ENCODE data around the gene CMC2.

Gene CMC2

GRCh38 chr16:80985611-80986010 is 21.1 kb downstream of the CMC2 start:
- no peak for DNase-seq (ENCODE audit: low read depth, low spot score)
- TF ChIP-seq ZNF274 (IDR thresholded peaks at IDR 0.05; ENCODE audit: low read depth, low read length) (no peak), YY1 (IDR thresholded peaks at IDR 0.05; ENCODE audit: insufficient read depth, insufficient read length) (no peak), SUZ12 (IDR thresholded peaks at IDR 0.05; ENCODE audit: extremely low read depth, insufficient read depth, insufficient read length) (no peak)
- H3K4me3 ChIP-seq (ENCODE audit: insufficient read length, low read depth): no peak overlapping the region
- H3K36me3 ChIP-seq (ENCODE audit: insufficient read depth, insufficient read length, low read length): peaks cover 3% of the 10 kb centered on the region
- H3K9me3 ChIP-seq (ENCODE audit: insufficient read depth, low read length): no peaks in the 10 kb centered on the region
- H3K9ac ChIP-seq (ENCODE audit: insufficient read length, low read depth): no peak overlapping the region
- H3K4me1 ChIP-seq (ENCODE audit: insufficient read depth, insufficient read length): no peaks in the 10 kb centered on the region
- H3K27me3 ChIP-seq (ENCODE audit: insufficient read depth, insufficient read length): no peaks in the 10 kb centered on the region

GRCh38 chr16:80984124-80984892 is 22.4 kb downstream of the CMC2 start:
- no peak overlapping the region for H3K4me3 ChIP-seq (ENCODE audit: insufficient read length, low read depth)
- H3K4me1 ChIP-seq (ENCODE audit: insufficient read depth, insufficient read length): no peaks in the 10 kb centered on the region
- H3K27me3 ChIP-seq (ENCODE audit: insufficient read depth, insufficient read length): no peaks in the 10 kb centered on the region
- DNase-seq (ENCODE audit: low read depth, low spot score): no peak
- no peaks in the 10 kb centered on the region for H3K9me3 ChIP-seq (ENCODE audit: insufficient read depth, low read length)
- TF ChIP-seq YY1 (IDR thresholded peaks at IDR 0.05; ENCODE audit: insufficient read depth, insufficient read length) (no peak), SUZ12 (IDR thresholded peaks at IDR 0.05; ENCODE audit: extremely low read depth, insufficient read depth, insufficient read length) (no peak), ZNF274 (IDR thresholded peaks at IDR 0.05; ENCODE audit: low read depth, low read length) (no peak)
- H3K9ac ChIP-seq (ENCODE audit: insufficient read length, low read depth): no peak overlapping the region
- H3K36me3 ChIP-seq (ENCODE audit: insufficient read depth, insufficient read length, low read length): peaks cover 10% of the 10 kb centered on the region

DNA sequence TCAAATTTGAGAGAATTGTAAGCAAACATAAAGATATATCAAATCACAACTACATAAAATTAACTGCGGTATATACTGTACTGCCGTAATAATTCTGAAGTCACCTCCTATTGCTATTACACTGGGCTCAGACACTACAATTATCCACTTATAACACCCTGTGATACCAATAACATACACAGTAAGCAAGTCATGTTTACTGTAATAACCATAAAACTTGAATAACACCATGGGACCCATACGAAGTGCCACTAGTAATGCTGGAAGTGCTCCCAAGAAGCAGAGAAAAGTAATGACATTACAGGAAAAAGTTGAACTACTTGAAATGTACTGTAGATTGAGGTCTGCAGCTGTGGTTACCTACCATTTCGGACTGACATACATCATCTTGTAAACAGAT is 24.0 kb downstream of the CMC2 start:
- no peak overlapping the region for H3K4me3 ChIP-seq (ENCODE audit: insufficient read length, low read depth)
- no peaks in the 10 kb centered on the region for H3K27me3 ChIP-seq (ENCODE audit: insufficient read depth, insufficient read length)
- no peak for TF ChIP-seq SUZ12 (IDR thresholded peaks at IDR 0.05; ENCODE audit: extremely low read depth, insufficient read depth, insufficient read length)
- no peak for TF ChIP-seq YY1 (IDR thresholded peaks at IDR 0.05; ENCODE audit: insufficient read depth, insufficient read length)
- no peak for TF ChIP-seq ZNF274 (IDR thresholded peaks at IDR 0.05; ENCODE audit: low read depth, low read length)
- H3K9ac ChIP-seq (ENCODE audit: insufficient read length, low read depth): no peak overlapping the region
- no peaks in the 10 kb centered on the region for H3K4me1 ChIP-seq (ENCODE audit: insufficient read depth, insufficient read length)
- peaks cover 10% of the 10 kb centered on the region for H3K36me3 ChIP-seq (ENCODE audit: insufficient read depth, insufficient read length, low read length)
- no peak for DNase-seq (ENCODE audit: low read depth, low spot score)
- no peaks in the 10 kb centered on the region for H3K9me3 ChIP-seq (ENCODE audit: insufficient read depth, low read length)

DNA sequence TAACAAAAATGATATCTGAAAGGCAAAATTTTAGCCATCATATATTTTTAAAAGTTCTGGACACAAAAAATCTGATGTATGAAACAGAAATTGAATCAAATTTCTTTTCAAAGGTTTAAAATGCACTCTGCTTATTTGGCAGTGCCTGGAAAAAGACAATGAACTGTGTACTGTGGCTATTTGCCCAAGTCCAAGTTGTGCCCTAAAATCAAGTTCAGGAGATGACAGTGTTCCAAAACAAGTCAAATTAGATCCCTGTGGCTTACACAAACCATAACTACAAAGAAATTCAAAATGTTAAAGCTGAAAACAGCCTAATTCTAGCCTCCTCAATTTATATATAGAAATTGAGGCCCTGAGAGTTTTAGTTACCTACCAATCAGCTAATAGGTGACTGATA is 25.6 kb downstream of the CMC2 start:
- no peak overlapping the region for H3K4me3 ChIP-seq (ENCODE audit: insufficient read length, low read depth)
- no peak for DNase-seq (ENCODE audit: low read depth, low spot score)

DNA sequence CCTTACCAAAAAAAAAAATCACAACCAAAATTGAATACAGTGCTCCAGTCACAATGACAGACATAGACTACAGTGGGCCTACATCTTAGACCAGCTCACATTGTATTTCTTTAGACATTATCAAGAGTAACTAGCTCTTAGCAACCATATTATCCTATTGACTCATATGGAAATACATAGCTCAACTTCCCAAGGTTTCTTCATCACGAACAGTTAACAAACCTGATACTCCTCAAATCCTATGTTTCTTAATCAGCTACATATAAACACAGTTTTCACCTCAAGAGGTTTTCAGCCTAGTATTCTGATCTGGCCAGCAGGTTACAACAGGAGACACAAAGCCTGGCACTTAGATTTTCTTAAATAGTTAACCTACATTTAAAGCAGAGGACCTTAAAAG is 29.7 kb downstream of the CMC2 start:
- Histone ChIP-seq H3K9me3 (ENCODE audit: insufficient read depth, low read length) (no peaks in the 10 kb centered on the region), H3K27me3 (ENCODE audit: insufficient read depth, insufficient read length) (no peaks in the 10 kb centered on the region), H3K9ac (ENCODE audit: insufficient read length, low read depth) (no peak overlapping the region), H3K4me3 (ENCODE audit: insufficient read length, low read depth) (no peak overlapping the region), H3K36me3 (ENCODE audit: insufficient read depth, insufficient read length, low read length) (peaks cover 36% of the 10 kb centered on the region), H3K4me1 (ENCODE audit: insufficient read depth, insufficient read length) (no peaks in the 10 kb centered on the region)
- no peak for DNase-seq (ENCODE audit: low read depth, low spot score)
- TF ChIP-seq YY1 (IDR thresholded peaks at IDR 0.05; ENCODE audit: insufficient read depth, insufficient read length) (no peak), SUZ12 (IDR thresholded peaks at IDR 0.05; ENCODE audit: extremely low read depth, insufficient read depth, insufficient read length) (no peak), ZNF274 (IDR thresholded peaks at IDR 0.05; ENCODE audit: low read depth, low read length) (no peak)

More for the DNA sequence above, 25.6 kb downstream of the CMC2 start:
- Histone ChIP-seq H3K9me3 (ENCODE audit: insufficient read depth, low read length) (no peaks in the 10 kb centered on the region), H3K9ac (ENCODE audit: insufficient read length, low read depth) (no peak overlapping the region), H3K36me3 (ENCODE audit: insufficient read depth, insufficient read length, low read length) (peaks cover 14% of the 10 kb centered on the region), H3K4me1 (ENCODE audit: insufficient read depth, insufficient read length) (no peaks in the 10 kb centered on the region), H3K27me3 (ENCODE audit: insufficient read depth, insufficient read length) (no peaks in the 10 kb centered on the region)
- no peak for TF ChIP-seq YY1 (IDR thresholded peaks at IDR 0.05; ENCODE audit: insufficient read depth, insufficient read length)
- no peak for TF ChIP-seq ZNF274 (IDR thresholded peaks at IDR 0.05; ENCODE audit: low read depth, low read length)
- TF ChIP-seq SUZ12 (IDR thresholded peaks at IDR 0.05; ENCODE audit: extremely low read depth, insufficient read depth, insufficient read length): no peak

DNA sequence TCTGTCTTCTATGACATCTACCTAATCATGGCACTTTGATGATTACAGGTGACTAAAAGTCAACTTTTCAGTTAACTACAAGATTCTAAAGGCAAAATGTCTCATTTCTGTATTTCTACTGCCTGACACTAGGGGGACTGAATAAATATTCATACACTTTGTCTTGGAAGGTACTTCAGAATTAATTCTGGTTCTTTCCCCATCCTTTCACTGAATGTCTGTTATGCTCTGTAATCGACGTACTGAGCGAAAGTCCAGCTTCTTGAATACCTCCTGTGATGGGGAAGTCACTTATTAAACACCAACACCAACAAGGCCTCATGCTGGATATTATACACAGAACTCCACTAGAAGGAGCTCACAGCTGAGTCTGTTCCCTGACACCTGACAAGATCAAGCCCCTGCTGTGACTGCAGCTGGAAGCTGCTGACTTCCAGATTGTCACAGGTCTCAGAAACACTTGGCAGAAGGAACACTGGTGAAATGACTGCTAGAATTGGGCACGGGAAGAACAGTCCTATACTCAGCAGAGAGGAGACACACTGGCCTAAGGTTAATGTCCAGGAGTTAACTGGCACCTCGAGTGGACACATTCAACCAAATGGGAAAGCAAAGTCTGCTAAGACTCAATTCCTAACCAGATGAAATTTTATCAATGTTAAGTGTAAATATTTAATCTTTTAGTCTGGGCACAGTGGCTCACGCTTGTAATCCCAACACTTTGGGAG is 31.9 kb downstream of the CMC2 start:
- DNase-seq (ENCODE audit: low read depth, low spot score): no peak

GRCh38 chr16:80973991-80974390 is 32.7 kb downstream of the CMC2 start:
- TF ChIP-seq YY1 (IDR thresholded peaks at IDR 0.05; ENCODE audit: insufficient read depth, insufficient read length) (no peak), SUZ12 (IDR thresholded peaks at IDR 0.05; ENCODE audit: extremely low read depth, insufficient read depth, insufficient read length) (no peak), ZNF274 (IDR thresholded peaks at IDR 0.05; ENCODE audit: low read depth, low read length) (no peak)
- DNase-seq (ENCODE audit: low read depth, low spot score): no peak

More for the DNA sequence above, 31.9 kb downstream of the CMC2 start:
- TF ChIP-seq SUZ12 (IDR thresholded peaks at IDR 0.05; ENCODE audit: extremely low read depth, insufficient read depth, insufficient read length) (no peak), ZNF274 (IDR thresholded peaks at IDR 0.05; ENCODE audit: low read depth, low read length) (no peak), YY1 (IDR thresholded peaks at IDR 0.05; ENCODE audit: insufficient read depth, insufficient read length) (no peak)
- Histone ChIP-seq H3K9me3 (ENCODE audit: insufficient read depth, low read length) (no peaks in the 10 kb centered on the region), H3K36me3 (ENCODE audit: insufficient read depth, insufficient read length, low read length) (peaks cover 34% of the 10 kb centered on the region), H3K4me1 (ENCODE audit: insufficient read depth, insufficient read length) (no peaks in the 10 kb centered on the region), H3K9ac (ENCODE audit: insufficient read length, low read depth) (no peak overlapping the region), H3K27me3 (ENCODE audit: insufficient read depth, insufficient read length) (no peaks in the 10 kb centered on the region), H3K4me3 (ENCODE audit: insufficient read length, low read depth) (no peak overlapping the region)

More at GRCh38 chr16:80973991-80974390, 32.7 kb downstream of the CMC2 start:
- Histone ChIP-seq H3K36me3 (ENCODE audit: insufficient read depth, insufficient read length, low read length) (peaks cover 32% of the 10 kb centered on the region), H3K9ac (ENCODE audit: insufficient read length, low read depth) (no peak overlapping the region), H3K27me3 (ENCODE audit: insufficient read depth, insufficient read length) (no peaks in the 10 kb centered on the region), H3K9me3 (ENCODE audit: insufficient read depth, low read length) (no peaks in the 10 kb centered on the region), H3K4me1 (ENCODE audit: insufficient read depth, insufficient read length) (no peaks in the 10 kb centered on the region), H3K4me3 (ENCODE audit: insufficient read length, low read depth) (no peak overlapping the region)

Measured in NT2/D1 (cell line).